Neuron (in vitro differentiated cells): ENCODE measurements around the gene ATRAID.
A peak's percentile ranks its signal among the peaks of the same experiment; 100 is the strongest.

ENCODE experiments used
- H2AFZ ChIP-seq: one replicate; pipeline ENCODE4 v1.6.1; 2013; ENCODE audit warnings: low read depth, mild to moderate bottlenecking, inconsistent platforms, low read length, moderate library complexity
- H3K27me3 ChIP-seq: one replicate; pipeline ENCODE4 v1.6.1; 2013; ENCODE audit warnings: low read length; ENCODE audit not compliant: insufficient read depth
- H3K36me3 ChIP-seq: one replicate; pipeline ENCODE4 v1.6.1; 2013; ENCODE audit warnings: low read length; ENCODE audit not compliant: insufficient read depth
- H3K4me1 ChIP-seq: one replicate; pipeline ENCODE4 v1.6.1; 2013; ENCODE audit warnings: low read length; ENCODE audit not compliant: insufficient read depth
- H3K4me3 ChIP-seq: 2 replicates; pipeline ENCODE4 v1.5.1; 2013; ENCODE audit warnings: mild to moderate bottlenecking, low read length, moderate library complexity
- H3K9me3 ChIP-seq: one replicate; pipeline ENCODE4 v1.6.1; 2013; ENCODE audit warnings: low read length

Gene ATRAID

GRCh38 chr2:27255660-27256059 is 43.8 kb downstream of the ATRAID start:
- H2AFZ ChIP-seq, result no peak overlapping the region
- H3K4me3 ChIP-seq, result no peak overlapping the region
- H3K4me1 ChIP-seq, result no peaks in the 10 kb centered on the region
- H3K36me3 ChIP-seq, result no peaks in the 10 kb centered on the region
- H3K27me3 ChIP-seq, result peaks cover 68% of the 10 kb centered on the region
- H3K9me3 ChIP-seq, result no peaks in the 10 kb centered on the region

DNA sequence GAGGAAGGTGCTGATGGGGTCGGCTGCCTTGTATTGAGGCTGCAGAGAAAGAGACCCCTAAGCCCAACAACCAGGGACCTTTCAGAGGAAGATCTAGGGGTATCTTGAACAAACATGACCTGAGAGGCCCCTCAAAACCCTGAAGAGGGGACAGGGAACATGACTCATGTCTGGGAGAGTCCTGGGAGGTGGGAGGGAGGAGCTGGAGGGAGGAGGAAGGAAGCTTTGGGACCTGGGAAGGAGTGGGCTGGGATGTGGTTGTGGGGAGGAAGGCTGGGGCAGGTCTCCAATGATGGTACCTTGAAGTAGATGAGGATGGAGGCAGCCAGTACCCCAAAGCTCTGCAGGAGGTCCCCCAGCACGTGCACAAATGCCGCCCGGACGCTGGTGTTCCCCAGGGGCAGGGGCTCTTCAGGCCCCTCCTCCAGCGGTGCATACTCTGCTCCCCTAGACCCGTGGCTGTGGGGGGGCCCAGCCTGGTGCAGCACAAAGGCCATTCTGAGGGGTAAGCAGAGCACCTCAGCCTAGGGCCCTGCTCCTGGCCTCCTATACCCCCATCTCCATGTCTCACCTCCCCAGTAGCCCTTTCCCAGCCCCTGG is 45.1 kb downstream of the ATRAID start:
- peaks cover 70% of the 10 kb centered on the region for H3K27me3 ChIP-seq

DNA sequence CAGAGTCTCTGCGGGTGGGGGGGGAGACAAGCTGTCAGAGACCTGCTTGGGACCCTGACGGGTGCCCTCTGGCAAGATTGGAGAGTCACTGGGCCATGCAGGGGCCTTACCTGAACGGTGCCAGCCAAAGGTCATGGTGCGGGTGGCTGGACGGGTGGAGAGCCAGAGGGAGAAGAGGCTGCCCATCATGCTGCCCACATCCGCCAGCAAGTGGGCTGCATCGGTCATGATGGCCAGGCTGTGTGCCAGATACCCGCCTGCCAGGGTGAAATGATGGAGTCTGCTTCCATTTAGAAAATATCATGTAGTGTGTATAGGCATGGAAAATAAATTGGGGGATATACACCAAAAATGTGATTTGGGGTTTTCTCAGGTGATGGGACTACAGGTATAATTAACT is 46.2 kb downstream of the ATRAID start:
- peaks cover 76% of the 10 kb centered on the region for H3K27me3 ChIP-seq

More for the DNA sequence above, 45.1 kb downstream of the ATRAID start:
- Histone ChIP-seq H3K4me3 (no peak overlapping the region), H3K9me3 (no peaks in the 10 kb centered on the region), H2AFZ (no peak overlapping the region), H3K36me3 (no peaks in the 10 kb centered on the region), H3K4me1 (no peaks in the 10 kb centered on the region)

DNA sequence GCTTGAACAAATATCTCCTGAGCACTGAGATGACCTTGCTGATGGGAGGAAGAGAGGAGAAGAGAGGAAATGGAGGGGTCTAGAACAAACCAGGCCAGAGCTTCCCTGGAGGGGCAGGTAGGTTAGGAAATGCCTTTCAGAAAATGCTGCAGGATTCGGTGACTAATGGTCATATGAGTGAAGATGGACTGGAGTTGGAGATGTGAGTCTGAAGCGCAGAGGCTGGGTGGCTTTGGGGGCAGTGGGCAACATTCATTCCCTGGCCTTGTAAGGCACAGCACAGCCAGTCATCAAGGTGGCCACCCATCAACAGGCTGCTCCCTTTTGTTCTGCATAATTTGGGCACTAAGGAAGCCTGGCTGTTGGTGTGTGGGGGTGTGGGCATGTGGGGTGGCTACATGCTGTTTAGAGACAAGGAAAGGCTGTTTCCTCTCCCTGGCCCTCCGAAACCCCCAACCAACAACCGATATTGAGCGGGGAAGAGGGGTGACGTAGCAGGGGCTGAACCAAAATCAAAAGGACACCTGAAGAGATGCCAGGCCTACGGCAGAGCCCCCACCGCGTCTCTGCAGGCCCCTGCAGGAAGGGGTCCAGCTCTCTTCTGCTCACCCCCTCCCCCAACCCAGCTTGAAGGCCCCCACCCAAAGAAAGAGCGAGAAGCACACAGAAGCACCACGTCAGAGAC is 49.5 kb downstream of the ATRAID start:
- H3K4me3 ChIP-seq, result no peak overlapping the region
- peaks cover 14% of the 10 kb centered on the region for H3K4me1 ChIP-seq
- H3K27me3 ChIP-seq, result peaks cover 89% of the 10 kb centered on the region

More for the DNA sequence above, 46.2 kb downstream of the ATRAID start:
- Histone ChIP-seq H2AFZ (no peak overlapping the region), H3K4me3 (no peak overlapping the region), H3K9me3 (no peaks in the 10 kb centered on the region), H3K4me1 (peaks cover under 1% of the 10 kb centered on the region), H3K36me3 (no peaks in the 10 kb centered on the region)

GRCh38 chr2:27261926-27262298 is 50.1 kb downstream of the ATRAID start:
- H2AFZ ChIP-seq, result peak overlapping the region; percentile 49
- peaks cover 14% of the 10 kb centered on the region for H3K4me1 ChIP-seq
- H3K27me3 ChIP-seq, result peaks cover 86% of the 10 kb centered on the region
- no peaks in the 10 kb centered on the region for H3K36me3 ChIP-seq
- H3K9me3 ChIP-seq, result no peaks in the 10 kb centered on the region
- no peak overlapping the region for H3K4me3 ChIP-seq

More for the DNA sequence above, 49.5 kb downstream of the ATRAID start:
- peak overlapping the region; percentile 49 for H2AFZ ChIP-seq
- no peaks in the 10 kb centered on the region for H3K9me3 ChIP-seq
- no peaks in the 10 kb centered on the region for H3K36me3 ChIP-seq

- Histone ChIP-seq H3K27me3 (peaks cover 84% of the 10 kb centered on the region), H3K4me1 (peaks cover 14% of the 10 kb centered on the region), H3K36me3 (no peaks in the 10 kb centered on the region), H3K9me3 (no peaks in the 10 kb centered on the region), H3K4me3 (peak within 1 kb of the TSS; percentile 9), H2AFZ (peak within 1 kb of the TSS; percentile 49)
Measured at GRCh38 chr2:27262379-27263286, 50.8 kb downstream of the ATRAID start, which contains the start of gene SLC30A3. Gene SLC30A3, minus strand, starts transcription at chr2:27263047. Its CDS starts 141 bp downstream, at chr2:27262906.

- Histone ChIP-seq H3K9me3 (no peaks in the 10 kb centered on the region), H3K36me3 (no peaks in the 10 kb centered on the region), H3K4me3 (no peak overlapping the region), H3K4me1 (peaks cover 14% of the 10 kb centered on the region), H2AFZ (peak overlapping the region; percentile 64), H3K27me3 (peaks cover 82% of the 10 kb centered on the region)
Measured at GRCh38 chr2:27263287-27264252, 51.7 kb downstream of the ATRAID start.

GRCh38 chr2:27264253-27264752 is 52.5 kb downstream of the ATRAID start:
- Histone ChIP-seq H2AFZ (peak overlapping the region; percentile 64), H3K9me3 (no peaks in the 10 kb centered on the region), H3K27me3 (peaks cover 82% of the 10 kb centered on the region), H3K36me3 (no peaks in the 10 kb centered on the region), H3K4me1 (peaks cover 14% of the 10 kb centered on the region), H3K4me3 (peak overlapping the region; percentile 40)

GRCh38 chr2:27264753-27265535 is 53.1 kb downstream of the ATRAID start:
- Histone ChIP-seq H3K36me3 (no peaks in the 10 kb centered on the region), H3K4me1 (peaks cover 14% of the 10 kb centered on the region), H3K27me3 (peaks cover 81% of the 10 kb centered on the region), H2AFZ (peak overlapping the region; percentile 64), H3K4me3 (peak overlapping the region; percentile 40), H3K9me3 (no peaks in the 10 kb centered on the region)

- no peaks in the 10 kb centered on the region for H3K36me3 ChIP-seq
- no peaks in the 10 kb centered on the region for H3K9me3 ChIP-seq
- peaks cover 80% of the 10 kb centered on the region for H3K27me3 ChIP-seq
- H2AFZ ChIP-seq, result no peak overlapping the region
- H3K4me1 ChIP-seq, result peaks cover 14% of the 10 kb centered on the region
- no peak overlapping the region for H3K4me3 ChIP-seq
Measured at GRCh38 chr2:27265536-27265870, 53.7 kb downstream of the ATRAID start.
